HepG2 (cell line): Measurements from ENCODE around the gene JPH4. TPM values are rescaled to one million over a fixed set of nuclear protein-coding genes. Genes with fewer than 3 reads are reported as not detected.
"Not testable (repeated sequence)": the region's sequence is repeated elsewhere in the genome, so short reads cannot be mapped to it uniquely, and the experiment has no call there.

Source experiments
- CBFB ChIP-seq: sonication (generic); formaldehyde crosslinking; IDR thresholded peaks from 2 replicates; pipeline ENCODE4 v1.4.0; 2020; ENCODE audit warnings: missing genetic modification reagents
- E2F2 ChIP-seq: sonication (generic); formaldehyde crosslinking; IDR thresholded peaks from 2 replicates; pipeline ENCODE4 v1.4.0; 2020; ENCODE audit warnings: missing genetic modification reagents, borderline replicate concordance
- FOSL2 ChIP-seq: sonication (generic); formaldehyde crosslinking; IDR thresholded peaks from 2 replicates; pipeline ENCODE4 v1.4.0; 2020; ENCODE audit warnings: missing genetic modification reagents
- GZF1 ChIP-seq: sonication (generic); formaldehyde crosslinking; IDR thresholded peaks from 2 replicates; pipeline ENCODE4 v1.5.1; 2020; ENCODE audit warnings: mild to moderate bottlenecking, missing genetic modification reagents
- HIVEP1 ChIP-seq: sonication (generic); formaldehyde crosslinking; IDR thresholded peaks from 2 replicates; pipeline ENCODE4 v1.4.0; 2020; ENCODE audit warnings: mild to moderate bottlenecking, missing genetic modification reagents
- KDM1A ChIP-seq: IDR thresholded peaks from 2 replicates; pipeline ENCODE4 v1.6.1; 2016; ENCODE audit warnings: missing compliant biosample characterization
- PHF5A ChIP-seq: IDR thresholded peaks from one replicate; pipeline ENCODE4 v1.6.1; 2018; ENCODE audit warnings: low read depth, missing genetic modification reagents; ENCODE audit not compliant: unreplicated experiment
- TBX2 ChIP-seq: sonication (generic); formaldehyde crosslinking; IDR thresholded peaks from 2 replicates; pipeline ENCODE4 v1.5.0; 2020; ENCODE audit warnings: missing genetic modification reagents, mild to moderate bottlenecking, borderline replicate concordance
- ZBTB40 ChIP-seq, 2 experiments: fragments of 450-650 bp in 1 of 2; sonication (generic) in 1 of 2; formaldehyde crosslinking in 1 of 2; IDR thresholded peaks; 2 replicates each; pipeline versions ENCODE4 v1.6.1 to v1.8.0; 2016 to 2022; ENCODE audit warnings: antibody characterized with exemption in 1 of 2, mild to moderate bottlenecking in 1 of 2, missing genetic modification reagents in 1 of 2
- ZMAT3 ChIP-seq: sonication (generic); formaldehyde crosslinking; conservative IDR thresholded peaks from 2 replicates; pipeline ENCODE4 v1.7.0; 2021; ENCODE audit warnings: missing genetic modification reagents
- ZNF3 ChIP-seq: IDR thresholded peaks from 2 replicates; pipeline ENCODE4 v1.7.0; 2017; ENCODE audit warnings: inconsistent platforms
- ZNF558 ChIP-seq: sonication (generic); formaldehyde crosslinking; IDR thresholded peaks from 2 replicates; pipeline ENCODE4 v1.9.0; 2022; ENCODE audit warnings: mild to moderate bottlenecking, missing genetic modification reagents, borderline replicate concordance
- ZNF629 ChIP-seq: sonication (generic); formaldehyde crosslinking; conservative IDR thresholded peaks from 2 replicates; pipeline ENCODE4 v1.5.0; 2020; ENCODE audit warnings: missing genetic modification reagents
- ZNF691 ChIP-seq: sonication (generic); formaldehyde crosslinking; IDR thresholded peaks from 2 replicates; pipeline ENCODE4 v1.4.0; 2020; ENCODE audit warnings: missing genetic modification reagents, low read depth, mild to moderate bottlenecking, borderline replicate concordance
- polyA plus RNA-seq, 8 experiments: library from polyadenylated mRNA; depleted of rRNA in 3 of 8; stranded (reverse) in 7 of 8; unstranded in 1 of 8; fragments of >200 nt; fragmentation: Illumina TruSeq in 4 of 8; extraction: Trizol in 4 of 8; gene quantifications; 2 replicates each; pipeline versions ENCODE4 v1.2.1 to v1.2.3, GENCODE V29; 2011 to 2016; ENCODE audit warnings: low read depth in 4 of 8, missing spikeins in 1 of 8, mixed read lengths in 1 of 8; ENCODE audit not compliant: insufficient read depth in 1 of 8
- total RNA-seq, 5 experiments: library from RNA; depleted of rRNA; stranded (reverse); fragments of >200 nt; fragmentation: Illumina TruSeq; extraction: Trizol; gene quantifications; 2 replicates each; pipeline ENCODE4 v1.2.3, GENCODE V29; 2016; ENCODE audit warnings: low read depth in 1 of 5

Gene JPH4
- total and polyA plus RNA-seq, 2 of the 13 experiments (the other 11 are each of a cell fraction or from before 2014, with no cell fraction given): 0.08 to 0.22 TPM

GRCh38 chr14:23609411-23610089 lies 31.0 kb upstream of the JPH4 start (continued):
- not testable (repeated sequence) for TF ChIP-seq ZBTB40 (IDR thresholded peaks at IDR 0.05)
- TF ChIP-seq ZBTB40 (CRISPR knock-in tag; IDR thresholded peaks at IDR 0.05) (peak; percentile 46; the same call in 1 of the 2 replicates), HIVEP1 (CRISPR knock-in tag) (peak; percentile 92), ZNF3 (CRISPR knock-in tag) (peak; percentile 9; the same call in 1 of the 2 replicates), PHF5A (peak; percentile 62), CBFB (CRISPR knock-in tag) (peak; percentile 100), ZNF629 (CRISPR knock-in tag) (peak; percentile 68; the same call in 1 of the 2 replicates), ZNF691 (peak; percentile 51; the same call in 1 of the 2 replicates), E2F2 (CRISPR knock-in tag) (peak; percentile 86), ZNF558 (CRISPR knock-in tag) (peak; percentile 93; the same call in 1 of the 2 replicates), GZF1 (CRISPR knock-in tag) (peak; percentile 81; the same call in 1 of the 2 replicates), ZMAT3 (peak; percentile 81; the same call in 1 of the 2 replicates), KDM1A (CRISPR knock-in tag) (peak; percentile 76), FOSL2 (CRISPR knock-in tag) (peak; percentile 84), TBX2 (CRISPR knock-in tag) (peak; percentile 52)
